NCI-H2227 (cell line): Measurements from ENCODE around the gene TST.

Experiments
- DNase-seq: peaks from one replicate; lab custom pipeline; 2025; ENCODE audit not compliant: unreplicated experiment; lab: John Stamatoyannopoulos, UW

Gene TST

GRCh38 chr22:37054056-37054395 lies 34.8 kb upstream of the TST start:
- no peak for DNase-seq

GRCh38 chr22:37053310-37054055 lies 34.2 kb upstream of the TST start:
- DNase-seq = no peak

- no peak for DNase-seq
These were observed 33.4 kb upstream of the TST start for GRCh38 chr22:37052386-37053309.

- DNase-seq = peak; percentile 79
These were observed 32.4 kb upstream of the TST start, which contains the start of gene KCTD17 for GRCh38 chr22:37051391-37052385. TSS of gene KCTD17 (plus strand) at chr22:37051742. CDS start at chr22:37051761, 19 bp downstream.

GRCh38 chr22:37050913-37051312 lies 31.7 kb upstream of the TST start:
- DNase-seq = no peak

GRCh38 chr22:37049224-37049623 lies 30.0 kb upstream of the TST start:
- no peak for DNase-seq

- DNase-seq = no peak
These were observed 28.9 kb upstream of the TST start for GRCh38 chr22:37048133-37048532.

- DNase-seq = no peak
These were observed 27.8 kb upstream of the TST start for GRCh38 chr22:37047006-37047405.

GRCh38 chr22:37046589-37046988 lies 27.3 kb upstream of the TST start:
- DNase-seq = no peak

GRCh38 chr22:37045958-37046357 lies 26.7 kb upstream of the TST start:
- DNase-seq = no peak

- no peak for DNase-seq
These were observed 25.7 kb upstream of the TST start for GRCh38 chr22:37044634-37045625.

- peak; percentile 25 for DNase-seq
These were observed 24.7 kb upstream of the TST start for GRCh38 chr22:37043828-37044538.

- DNase-seq = no peak
These were observed 24.1 kb upstream of the TST start for GRCh38 chr22:37043209-37043827.

GRCh38 chr22:37039466-37039865 lies 20.2 kb upstream of the TST start:
- no peak for DNase-seq

GRCh38 chr22:37037669-37038068 lies 18.4 kb upstream of the TST start:
- DNase-seq = no peak

GRCh38 chr22:37036655-37037377 lies 17.6 kb upstream of the TST start:
- no peak for DNase-seq

- no peak for DNase-seq
These were observed 14.6 kb upstream of the TST start for GRCh38 chr22:37033605-37034430.
